HTERT RPE-1 (cell line): ENCODE measurements around the gene STX8.
"Not testable (repeated sequence)": the region's sequence is repeated elsewhere in the genome, so short reads cannot be mapped to it uniquely, and the experiment has no call there.

Source experiments
- in situ Hi-C: fragments of 300-500 bp; cut with MboI; formaldehyde crosslinking; loops from 4 replicates; pipeline ENCODE4 v1.14.3; 2020; ENCODE audit warnings: low sequenced_read_pairs

Gene STX8

GRCh38 chr17:9512323-9513168 is 63.1 kb downstream of the STX8 start:
- in situ Hi-C loops = no loop called here

DNA sequence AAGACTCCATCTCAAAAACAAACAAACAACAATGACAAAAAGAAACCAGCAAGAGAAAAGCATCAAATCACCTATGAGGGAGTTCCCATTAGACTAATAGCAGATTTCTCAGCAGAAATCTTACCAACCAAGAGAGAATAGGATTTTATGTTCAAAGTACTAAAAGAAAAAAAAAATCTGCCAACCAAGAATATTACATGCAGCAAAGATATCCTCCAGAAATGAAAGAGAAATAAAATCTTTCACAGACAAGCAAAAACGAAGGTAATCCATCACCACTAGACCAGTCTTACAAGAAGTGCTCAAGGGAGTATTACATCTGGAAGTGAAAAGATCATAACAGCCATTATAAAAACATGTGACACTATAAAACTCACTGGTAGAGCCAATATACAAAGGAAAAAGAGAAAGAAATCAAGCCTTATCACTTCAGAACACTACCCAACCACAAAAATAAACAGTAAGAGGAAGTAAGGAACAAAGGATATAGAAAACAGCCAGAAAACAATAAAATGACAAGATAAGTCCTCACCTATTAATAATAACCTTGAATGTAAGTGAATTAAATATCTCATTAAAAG is 66.3 kb downstream of the STX8 start:
- in situ Hi-C loops = no loop called here

GRCh38 chr17:9499041-9499440 is 76.6 kb downstream of the STX8 start:
- in situ Hi-C loops = no loop called here

DNA sequence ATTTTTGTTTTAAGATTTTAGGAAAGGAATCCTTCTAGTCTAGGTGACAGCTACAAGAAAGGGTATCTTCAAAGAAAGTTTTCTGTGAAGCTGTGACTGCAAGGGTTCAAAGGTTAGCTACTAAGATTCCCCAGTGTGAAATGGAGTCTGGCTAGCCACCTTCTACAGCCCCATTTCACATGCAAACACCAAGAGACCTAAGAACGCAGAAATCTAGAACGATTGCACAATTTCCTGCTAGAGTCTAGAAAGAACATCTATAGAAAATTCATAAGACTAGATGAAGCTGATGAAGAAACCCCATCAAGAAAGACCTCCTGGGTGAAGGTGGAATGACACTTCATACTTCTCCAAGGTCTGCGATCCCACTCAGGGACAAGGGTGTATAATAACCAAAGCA is 77.1 kb downstream of the STX8 start:
- in situ Hi-C loops = no loop called here

- in situ Hi-C loops = no loop called here
These were observed 87.1 kb downstream of the STX8 start for GRCh38 chr17:9488556-9488955.

- in situ Hi-C loops = no loop called here
These were observed 88.2 kb downstream of the STX8 start for GRCh38 chr17:9487406-9487805.

- in situ Hi-C loops = no loop called here
These were observed 90.8 kb downstream of the STX8 start for GRCh38 chr17:9484789-9485188.

GRCh38 chr17:9479964-9480363 is 95.7 kb downstream of the STX8 start:
- in situ Hi-C loops = no loop called here

GRCh38 chr17:9478889-9479288 is 96.7 kb downstream of the STX8 start:
- in situ Hi-C loops = no loop called here

- in situ Hi-C loops = no loop called here
These were observed 100.4 kb downstream of the STX8 start for GRCh38 chr17:9475101-9475658.

GRCh38 chr17:9473711-9474110 is 101.9 kb downstream of the STX8 start:
- in situ Hi-C loops = no loop called here

GRCh38 chr17:9472541-9472940 is 103.1 kb downstream of the STX8 start:
- in situ Hi-C loops = no loop called here

DNA sequence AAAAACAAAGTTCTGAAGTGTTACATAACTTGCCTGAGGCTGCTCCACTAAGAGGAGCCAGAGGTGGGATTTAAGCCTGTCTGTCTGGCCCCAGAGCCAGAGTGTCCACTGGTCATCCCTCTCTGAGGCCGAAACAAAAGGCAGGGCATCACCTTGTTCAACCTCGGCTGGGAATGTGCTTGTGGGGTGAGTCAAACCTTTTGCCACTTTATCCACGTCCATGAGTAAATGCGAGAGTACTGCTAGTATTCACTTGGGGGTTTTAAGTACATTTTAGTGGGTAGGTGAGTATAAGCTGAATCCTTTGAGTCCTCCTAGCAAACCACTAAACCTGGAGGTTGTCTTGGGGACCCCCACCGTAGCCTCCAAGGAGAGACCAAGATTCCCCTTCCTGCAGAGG is 103.5 kb downstream of the STX8 start:
- in situ Hi-C loops = no loop called here

DNA sequence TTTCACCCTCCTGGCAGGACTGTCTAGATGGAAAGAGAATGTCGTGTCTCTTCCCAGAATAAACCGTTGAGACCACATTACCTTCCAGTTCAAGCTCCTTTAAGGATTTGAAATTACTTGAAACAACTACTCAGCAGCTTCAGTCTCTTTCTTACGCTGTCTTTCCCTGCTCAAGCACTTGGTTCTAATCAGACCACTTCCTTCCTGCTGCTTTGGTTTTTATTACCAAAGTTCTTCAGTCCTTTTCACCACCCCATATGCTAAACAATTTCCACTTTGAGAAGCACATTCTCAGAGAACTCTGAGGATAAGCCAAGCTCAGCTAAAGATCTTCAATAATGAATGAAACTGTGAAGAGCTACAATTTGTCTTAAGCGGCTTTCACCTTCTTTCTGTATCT is 105.4 kb downstream of the STX8 start:
- in situ Hi-C loops = no loop called here

GRCh38 chr17:9468937-9469336 is 106.7 kb downstream of the STX8 start:
- in situ Hi-C loops = no loop called here

DNA sequence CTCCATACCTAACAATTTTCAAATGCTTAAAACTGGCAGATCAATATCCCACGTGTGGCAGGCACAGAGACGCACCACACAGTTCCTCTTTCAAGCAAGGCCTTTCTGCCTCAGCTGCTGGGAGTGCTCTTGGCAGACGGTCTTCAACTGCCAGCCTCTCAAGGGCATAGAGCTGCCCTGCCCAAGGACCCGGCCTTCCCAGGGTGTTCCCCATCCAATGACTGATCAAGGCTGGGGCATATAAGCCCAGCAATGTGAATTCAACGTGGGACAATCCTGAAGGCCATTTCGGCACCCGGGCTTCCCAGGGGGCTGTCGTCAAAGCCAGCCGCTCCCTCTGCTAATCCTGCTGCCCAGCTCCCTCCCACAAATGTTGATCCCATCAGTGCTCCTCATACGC is 107.1 kb downstream of the STX8 start:
- in situ Hi-C loops = no loop called here

DNA sequence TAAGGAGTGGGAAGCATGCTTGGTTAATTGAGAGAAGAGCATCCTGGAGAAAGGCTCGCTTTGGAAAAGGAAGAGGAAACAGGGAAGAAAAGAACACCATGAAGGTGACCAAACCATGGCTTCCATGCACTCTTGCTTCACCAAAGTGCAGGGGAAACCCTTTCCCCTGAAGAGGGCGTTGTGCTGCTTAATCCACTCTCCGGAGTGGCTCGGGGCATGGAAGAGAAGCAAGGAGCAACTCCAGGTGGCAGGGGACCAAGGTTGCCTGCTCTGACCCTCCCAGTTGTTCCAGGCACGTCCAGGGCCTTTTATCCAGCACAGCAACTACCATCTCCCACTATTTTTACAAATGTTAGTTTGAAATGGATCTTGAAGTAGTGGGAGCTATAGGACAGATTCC is 108.1 kb downstream of the STX8 start:
- in situ Hi-C loops = no loop called here

GRCh38 chr17:9465210-9465921 is 110.3 kb downstream of the STX8 start:
- in situ Hi-C loops = no loop called here

DNA sequence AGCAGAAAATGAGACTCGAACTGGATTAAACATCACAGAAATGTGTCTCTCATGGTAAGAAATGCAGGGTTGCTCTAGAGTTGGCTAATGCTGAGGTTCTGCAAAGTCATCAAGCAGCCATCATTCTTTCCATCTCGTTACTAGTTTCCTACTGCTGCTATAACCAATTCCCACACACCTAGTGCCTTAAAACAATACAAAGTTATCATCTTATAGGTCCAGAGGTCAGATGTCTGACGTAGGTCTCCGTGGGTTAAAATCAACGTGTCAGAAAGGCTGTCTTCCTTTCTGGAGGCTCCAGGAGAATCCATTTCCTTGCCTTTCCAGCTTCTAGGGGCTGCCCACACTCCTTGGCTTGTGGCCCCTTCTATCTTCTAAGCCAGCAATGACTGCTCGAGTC is 118.6 kb downstream of the STX8 start:
- in situ Hi-C loops = no loop called here

DNA sequence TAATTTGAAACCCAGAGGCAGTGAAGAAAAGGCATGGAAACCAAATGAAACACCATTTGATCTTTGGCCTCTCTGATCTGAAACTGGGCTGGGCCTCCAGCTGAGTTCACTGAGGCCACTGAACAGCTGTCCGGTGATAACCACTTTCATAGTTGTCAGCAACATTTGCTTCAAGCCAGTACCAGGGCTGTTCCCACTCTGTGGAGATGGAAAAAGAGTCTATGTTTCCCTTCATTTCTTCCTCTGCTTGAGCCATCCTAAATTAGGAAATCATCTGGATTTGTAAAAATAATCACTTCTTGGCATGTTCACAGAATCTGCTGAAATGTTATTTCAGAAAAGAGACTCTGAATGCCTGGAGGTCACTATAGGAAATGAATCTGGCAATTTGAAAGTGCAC is 119.3 kb downstream of the STX8 start:
- in situ Hi-C loops = no loop called here

- in situ Hi-C loops = no loop called here
These were observed 123.7 kb downstream of the STX8 start for GRCh38 chr17:9451934-9452333.

- in situ Hi-C loops = not testable (repeated sequence)
These were observed 128.3 kb downstream of the STX8 start for GRCh38 chr17:9447298-9447697.
